Panc1 (cell line): Measurements from ENCODE around the gene NDST1.

Experiments
- POLR2AphosphoS5 ChIP-seq: IDR thresholded peaks from 2 replicates; pipeline ENCODE4 v1.6.1; 2012; ENCODE audit warnings: mild to moderate bottlenecking, low read depth, low read length, moderate library complexity
- TCF7L2 ChIP-seq: IDR thresholded peaks from 2 replicates; pipeline ENCODE4 v1.6.1; 2011; ENCODE audit warnings: mild to moderate bottlenecking, low read depth, low read length, inconsistent platforms
- TF ChIP-seq, protein P1 (sequence below): fragments of 450-650 bp; IDR thresholded peaks from 2 replicates; pipeline ENCODE4 v1.5.1; 2017; ENCODE audit warnings: mild to moderate bottlenecking
- TF ChIP-seq, protein P2 (sequence below), 2 experiments: IDR thresholded peaks; 2 replicates each; pipeline ENCODE4 v1.6.1; 2011 to 2012; ENCODE audit warnings: low read depth in 2 of 2, control low read depth in 1 of 2, low read length in 1 of 2, mild to moderate bottlenecking in 1 of 2, moderate library complexity in 1 of 2; ENCODE audit not compliant: insufficient read depth in 1 of 2

- TF ChIP-seq, protein P1, sequence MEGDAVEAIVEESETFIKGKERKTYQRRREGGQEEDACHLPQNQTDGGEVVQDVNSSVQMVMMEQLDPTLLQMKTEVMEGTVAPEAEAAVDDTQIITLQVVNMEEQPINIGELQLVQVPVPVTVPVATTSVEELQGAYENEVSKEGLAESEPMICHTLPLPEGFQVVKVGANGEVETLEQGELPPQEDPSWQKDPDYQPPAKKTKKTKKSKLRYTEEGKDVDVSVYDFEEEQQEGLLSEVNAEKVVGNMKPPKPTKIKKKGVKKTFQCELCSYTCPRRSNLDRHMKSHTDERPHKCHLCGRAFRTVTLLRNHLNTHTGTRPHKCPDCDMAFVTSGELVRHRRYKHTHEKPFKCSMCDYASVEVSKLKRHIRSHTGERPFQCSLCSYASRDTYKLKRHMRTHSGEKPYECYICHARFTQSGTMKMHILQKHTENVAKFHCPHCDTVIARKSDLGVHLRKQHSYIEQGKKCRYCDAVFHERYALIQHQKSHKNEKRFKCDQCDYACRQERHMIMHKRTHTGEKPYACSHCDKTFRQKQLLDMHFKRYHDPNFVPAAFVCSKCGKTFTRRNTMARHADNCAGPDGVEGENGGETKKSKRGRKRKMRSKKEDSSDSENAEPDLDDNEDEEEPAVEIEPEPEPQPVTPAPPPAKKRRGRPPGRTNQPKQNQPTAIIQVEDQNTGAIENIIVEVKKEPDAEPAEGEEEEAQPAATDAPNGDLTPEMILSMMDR, result no peak
- TF ChIP-seq TCF7L2 (no peak), POLR2AphosphoS5 (no peak)
- TF ChIP-seq, protein P2, sequence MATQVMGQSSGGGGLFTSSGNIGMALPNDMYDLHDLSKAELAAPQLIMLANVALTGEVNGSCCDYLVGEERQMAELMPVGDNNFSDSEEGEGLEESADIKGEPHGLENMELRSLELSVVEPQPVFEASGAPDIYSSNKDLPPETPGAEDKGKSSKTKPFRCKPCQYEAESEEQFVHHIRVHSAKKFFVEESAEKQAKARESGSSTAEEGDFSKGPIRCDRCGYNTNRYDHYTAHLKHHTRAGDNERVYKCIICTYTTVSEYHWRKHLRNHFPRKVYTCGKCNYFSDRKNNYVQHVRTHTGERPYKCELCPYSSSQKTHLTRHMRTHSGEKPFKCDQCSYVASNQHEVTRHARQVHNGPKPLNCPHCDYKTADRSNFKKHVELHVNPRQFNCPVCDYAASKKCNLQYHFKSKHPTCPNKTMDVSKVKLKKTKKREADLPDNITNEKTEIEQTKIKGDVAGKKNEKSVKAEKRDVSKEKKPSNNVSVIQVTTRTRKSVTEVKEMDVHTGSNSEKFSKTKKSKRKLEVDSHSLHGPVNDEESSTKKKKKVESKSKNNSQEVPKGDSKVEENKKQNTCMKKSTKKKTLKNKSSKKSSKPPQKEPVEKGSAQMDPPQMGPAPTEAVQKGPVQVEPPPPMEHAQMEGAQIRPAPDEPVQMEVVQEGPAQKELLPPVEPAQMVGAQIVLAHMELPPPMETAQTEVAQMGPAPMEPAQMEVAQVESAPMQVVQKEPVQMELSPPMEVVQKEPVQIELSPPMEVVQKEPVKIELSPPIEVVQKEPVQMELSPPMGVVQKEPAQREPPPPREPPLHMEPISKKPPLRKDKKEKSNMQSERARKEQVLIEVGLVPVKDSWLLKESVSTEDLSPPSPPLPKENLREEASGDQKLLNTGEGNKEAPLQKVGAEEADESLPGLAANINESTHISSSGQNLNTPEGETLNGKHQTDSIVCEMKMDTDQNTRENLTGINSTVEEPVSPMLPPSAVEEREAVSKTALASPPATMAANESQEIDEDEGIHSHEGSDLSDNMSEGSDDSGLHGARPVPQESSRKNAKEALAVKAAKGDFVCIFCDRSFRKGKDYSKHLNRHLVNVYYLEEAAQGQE (IDR thresholded peaks at IDR 0.05; ENCODE audit: insufficient read depth in 1 of 2, low read depth in 2 of 2, low read length in 1 of 2), result no peak
These were observed 93.8 kb downstream of the NDST1 start for GRCh38 chr5:150601491-150602345.
